OCI-M1 (cell line): Measurements from ENCODE around the gene CDH13.

Experiments
- DNase-seq: peaks from one replicate; lab custom pipeline; 2025; lab: John Stamatoyannopoulos, UW

CDH13 gene

GRCh38 chr16:83307594-83307992 is 680.8 kb downstream of the CDH13 start:
- no peak for DNase-seq

- no peak for DNase-seq
Measured at GRCh38 chr16:83308414-83308813, 681.6 kb downstream of the CDH13 start.

- no peak for DNase-seq
Measured at GRCh38 chr16:83310816-83311215, 684.0 kb downstream of the CDH13 start.

- no peak for DNase-seq
Measured at GRCh38 chr16:83312015-83312717, 685.4 kb downstream of the CDH13 start.

- no peak for DNase-seq
Measured at GRCh38 chr16:83312718-83313245, 686.0 kb downstream of the CDH13 start.

GRCh38 chr16:83315271-83315670 is 688.5 kb downstream of the CDH13 start:
- no peak for DNase-seq

- DNase-seq: no peak
Measured at GRCh38 chr16:83316458-83316857, 689.7 kb downstream of the CDH13 start.

GRCh38 chr16:83318390-83318789 is 691.6 kb downstream of the CDH13 start:
- no peak for DNase-seq

- DNase-seq: no peak
Measured at GRCh38 chr16:83328936-83329335, 702.2 kb downstream of the CDH13 start.

GRCh38 chr16:83329441-83329840 is 702.7 kb downstream of the CDH13 start:
- no peak for DNase-seq

- DNase-seq: no peak
Measured at GRCh38 chr16:83330251-83330650, 703.5 kb downstream of the CDH13 start.

GRCh38 chr16:83335076-83335475 is 708.3 kb downstream of the CDH13 start:
- no peak for DNase-seq

- DNase-seq: no peak
Measured at GRCh38 chr16:83336603-83337002, 709.8 kb downstream of the CDH13 start.

GRCh38 chr16:83338138-83338537 is 711.4 kb downstream of the CDH13 start:
- no peak for DNase-seq

- DNase-seq: no peak
Measured at GRCh38 chr16:83338941-83339340, 712.2 kb downstream of the CDH13 start.

- DNase-seq: no peak
Measured at GRCh38 chr16:83343935-83344366, 717.2 kb downstream of the CDH13 start.

- DNase-seq: no peak
Measured at GRCh38 chr16:83345846-83346640, 719.3 kb downstream of the CDH13 start.

- DNase-seq: no peak
Measured at GRCh38 chr16:83348991-83349390, 722.2 kb downstream of the CDH13 start.

- no peak for DNase-seq
Measured at GRCh38 chr16:83350481-83350880, 723.7 kb downstream of the CDH13 start.

- no peak for DNase-seq
Measured at GRCh38 chr16:83351846-83352245, 725.1 kb downstream of the CDH13 start.

GRCh38 chr16:83353241-83353640 is 726.5 kb downstream of the CDH13 start:
- DNase-seq: no peak

- DNase-seq: no peak
Measured at GRCh38 chr16:83354015-83354414, 727.2 kb downstream of the CDH13 start.

GRCh38 chr16:83355570-83356218 is 728.9 kb downstream of the CDH13 start:
- DNase-seq: no peak
